ENCODE measurements around the gene UBR4. TPM values are rescaled to one million over a fixed set of nuclear protein-coding genes. Genes with fewer than 3 reads are reported as not detected.

UBR4 gene
- total RNA-seq, 1 donor from 2014 or later, result 156 TPM

GRCh38 chr1:19096036-19096833 is 113.8 kb downstream of the UBR4 start:
- no peak for DNase-seq (ENCODE audit: low spot score)

GRCh38 chr1:19091196-19091953 is 118.7 kb downstream of the UBR4 start:
- DNase-seq (ENCODE audit: low spot score), result no peak

GRCh38 chr1:19089524-19089923 is 120.5 kb downstream of the UBR4 start:
- no peak for DNase-seq (ENCODE audit: low spot score)

GRCh38 chr1:19088717-19089442 is 121.2 kb downstream of the UBR4 start:
- no peak for DNase-seq (ENCODE audit: low spot score)

- no peak for DNase-seq (ENCODE audit: low spot score)
Measured at GRCh38 chr1:19087737-19088594, 122.1 kb downstream of the UBR4 start.

GRCh38 chr1:19087017-19087736 is 122.9 kb downstream of the UBR4 start:
- no peak for DNase-seq (ENCODE audit: low spot score)

GRCh38 chr1:19086176-19086875 is 123.7 kb downstream of the UBR4 start:
- no peak for DNase-seq (ENCODE audit: low spot score)

GRCh38 chr1:19084206-19084738 is 125.8 kb downstream of the UBR4 start:
- DNase-seq (ENCODE audit: low spot score), result no peak

- DNase-seq (ENCODE audit: low spot score), result no peak
Measured at GRCh38 chr1:19083081-19083480, 127.0 kb downstream of the UBR4 start.

- DNase-seq (ENCODE audit: low spot score), result no peak
Measured at GRCh38 chr1:19081218-19081893, 128.7 kb downstream of the UBR4 start.

- no peak for DNase-seq (ENCODE audit: low spot score)
Measured at GRCh38 chr1:19080721-19081120, 129.3 kb downstream of the UBR4 start.

- DNase-seq (ENCODE audit: low spot score), result no peak
Measured at GRCh38 chr1:19079541-19080472, 130.3 kb downstream of the UBR4 start.

GRCh38 chr1:19078536-19078935 is 131.5 kb downstream of the UBR4 start:
- no peak for DNase-seq (ENCODE audit: low spot score)

- no peak for DNase-seq (ENCODE audit: low spot score)
Measured at GRCh38 chr1:19076841-19077616, 133.0 kb downstream of the UBR4 start.

- DNase-seq (ENCODE audit: low spot score), result no peak
Measured at GRCh38 chr1:19074902-19075721, 135.0 kb downstream of the UBR4 start.

- no peak for DNase-seq (ENCODE audit: low spot score)
Measured at GRCh38 chr1:19074361-19074901, 135.6 kb downstream of the UBR4 start.
